ENCODE results near the gene ATP6V1C2.

GRCh38 chr2:10778724-10779115 lies 57.3 kb downstream of the ATP6V1C2 start:
- TF ChIP-seq CTCF (IDR thresholded peaks at IDR 0.05; ENCODE audit: poor library complexity) (no peak), EZH2 (IDR thresholded peaks at IDR 0.05; ENCODE audit: borderline replicate concordance) (no peak), EZH2phosphoT487 (IDR thresholded peaks at IDR 0.05; ENCODE audit: low read depth, severe bottlenecking, unreplicated experiment) (no peak)

Measured in hepatocyte (in vitro differentiated cells).